GM18858 (cell line): Measurements from ENCODE around the gene MASP1.

Source experiments
- ATAC-seq: cut with Tn5 transposase; IDR thresholded peaks from one replicate; pipeline ENCODE4 v1.9.1; 2021; ENCODE audit not compliant: unreplicated experiment

MASP1 gene

GRCh38 chr3:187291512-187292132, at the start of gene MASP1:
MASP1 (minus strand) TSS chr3:187291737; CDS start chr3:187291632, 105 bp downstream.
- no peak for ATAC-seq

- ATAC-seq, result no peak
Observed at GRCh38 chr3:187340578-187340977, 49.0 kb upstream of the MASP1 start.

GRCh38 chr3:187336322-187336721, 44.8 kb upstream of the MASP1 start:
- ATAC-seq, result no peak

GRCh38 chr3:187334904-187335303, 43.4 kb upstream of the MASP1 start:
- ATAC-seq, result no peak

- no peak for ATAC-seq
Observed at GRCh38 chr3:187328691-187329090, 37.2 kb upstream of the MASP1 start.

- ATAC-seq, result no peak
Observed at GRCh38 chr3:187327845-187328244, 36.3 kb upstream of the MASP1 start.

GRCh38 chr3:187325632-187326031, 34.1 kb upstream of the MASP1 start:
- no peak for ATAC-seq

- ATAC-seq, result no peak
Observed at GRCh38 chr3:187323091-187323490, 31.6 kb upstream of the MASP1 start.

- no peak for ATAC-seq
Observed at GRCh38 chr3:187322291-187322690, 30.8 kb upstream of the MASP1 start.

- no peak for ATAC-seq
Observed at GRCh38 chr3:187321766-187322165, 30.2 kb upstream of the MASP1 start.

GRCh38 chr3:187319699-187320302, 28.3 kb upstream of the MASP1 start:
- ATAC-seq, result peak; percentile 71

GRCh38 chr3:187318819-187319616, 27.5 kb upstream of the MASP1 start:
- ATAC-seq, result no peak

GRCh38 chr3:187315872-187316271, 24.3 kb upstream of the MASP1 start:
- ATAC-seq, result no peak

- ATAC-seq, result no peak
Observed at GRCh38 chr3:187314176-187314575, 22.6 kb upstream of the MASP1 start.

GRCh38 chr3:187310954-187311470, 19.5 kb upstream of the MASP1 start:
- ATAC-seq, result no peak

- ATAC-seq, result no peak
Observed at GRCh38 chr3:187310226-187310625, 18.7 kb upstream of the MASP1 start.

- ATAC-seq, result no peak
Observed at GRCh38 chr3:187305881-187306280, 14.3 kb upstream of the MASP1 start.

- no peak for ATAC-seq
Observed at GRCh38 chr3:187299611-187300010, 8.1 kb upstream of the MASP1 start.

GRCh38 chr3:187296911-187297310, 5.4 kb upstream of the MASP1 start:
- ATAC-seq, result no peak

- no peak for ATAC-seq
Observed at GRCh38 chr3:187296058-187296457, 4.5 kb upstream of the MASP1 start.

GRCh38 chr3:187295316-187296034, 3.9 kb upstream of the MASP1 start:
- no peak for ATAC-seq
